ENCODE data around the gene BRD8.

Gene BRD8, protein sequence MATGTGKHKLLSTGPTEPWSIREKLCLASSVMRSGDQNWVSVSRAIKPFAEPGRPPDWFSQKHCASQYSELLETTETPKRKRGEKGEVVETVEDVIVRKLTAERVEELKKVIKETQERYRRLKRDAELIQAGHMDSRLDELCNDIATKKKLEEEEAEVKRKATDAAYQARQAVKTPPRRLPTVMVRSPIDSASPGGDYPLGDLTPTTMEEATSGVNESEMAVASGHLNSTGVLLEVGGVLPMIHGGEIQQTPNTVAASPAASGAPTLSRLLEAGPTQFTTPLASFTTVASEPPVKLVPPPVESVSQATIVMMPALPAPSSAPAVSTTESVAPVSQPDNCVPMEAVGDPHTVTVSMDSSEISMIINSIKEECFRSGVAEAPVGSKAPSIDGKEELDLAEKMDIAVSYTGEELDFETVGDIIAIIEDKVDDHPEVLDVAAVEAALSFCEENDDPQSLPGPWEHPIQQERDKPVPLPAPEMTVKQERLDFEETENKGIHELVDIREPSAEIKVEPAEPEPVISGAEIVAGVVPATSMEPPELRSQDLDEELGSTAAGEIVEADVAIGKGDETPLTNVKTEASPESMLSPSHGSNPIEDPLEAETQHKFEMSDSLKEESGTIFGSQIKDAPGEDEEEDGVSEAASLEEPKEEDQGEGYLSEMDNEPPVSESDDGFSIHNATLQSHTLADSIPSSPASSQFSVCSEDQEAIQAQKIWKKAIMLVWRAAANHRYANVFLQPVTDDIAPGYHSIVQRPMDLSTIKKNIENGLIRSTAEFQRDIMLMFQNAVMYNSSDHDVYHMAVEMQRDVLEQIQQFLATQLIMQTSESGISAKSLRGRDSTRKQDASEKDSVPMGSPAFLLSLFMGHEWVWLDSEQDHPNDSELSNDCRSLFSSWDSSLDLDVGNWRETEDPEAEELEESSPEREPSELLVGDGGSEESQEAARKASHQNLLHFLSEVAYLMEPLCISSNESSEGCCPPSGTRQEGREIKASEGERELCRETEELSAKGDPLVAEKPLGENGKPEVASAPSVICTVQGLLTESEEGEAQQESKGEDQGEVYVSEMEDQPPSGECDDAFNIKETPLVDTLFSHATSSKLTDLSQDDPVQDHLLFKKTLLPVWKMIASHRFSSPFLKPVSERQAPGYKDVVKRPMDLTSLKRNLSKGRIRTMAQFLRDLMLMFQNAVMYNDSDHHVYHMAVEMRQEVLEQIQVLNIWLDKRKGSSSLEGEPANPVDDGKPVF

DNA sequence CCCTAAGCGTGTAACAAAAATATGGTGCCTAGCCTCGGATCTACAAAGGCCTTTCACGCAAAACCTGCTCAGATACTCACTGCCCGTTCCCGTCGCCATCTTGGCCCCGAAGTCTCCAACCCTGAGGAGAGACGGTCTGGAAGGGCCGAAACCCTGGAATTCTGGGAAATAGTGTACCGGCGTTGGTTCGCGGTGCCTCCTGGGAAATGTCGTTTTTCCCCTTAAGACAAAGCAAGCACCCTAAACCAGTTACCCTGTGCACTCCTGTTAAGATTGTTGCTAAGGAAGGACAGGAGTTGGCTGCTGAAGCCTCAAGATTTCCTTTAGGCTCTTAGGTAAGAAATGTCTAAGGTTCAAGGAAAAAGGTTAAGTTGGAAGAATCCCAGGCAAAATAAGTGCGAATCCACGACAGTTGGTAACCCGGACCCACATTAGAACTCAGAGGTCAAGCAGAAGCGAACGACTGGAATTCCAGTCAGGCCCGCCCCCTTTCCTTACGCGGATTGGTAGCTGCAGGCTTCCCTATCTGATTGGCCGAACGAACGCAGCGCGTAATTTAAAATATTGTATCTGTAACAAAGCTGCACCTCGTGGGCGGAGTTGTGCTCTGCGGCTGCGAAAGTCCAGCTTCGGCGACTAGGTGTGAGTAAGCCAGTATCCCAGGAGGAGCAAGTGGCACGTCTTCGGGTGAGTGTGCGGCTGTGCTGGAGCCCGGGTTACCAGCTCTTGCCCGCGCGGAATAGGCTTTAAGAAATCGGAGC, at the start of gene BRD8, which contains the start of gene KIF20A:
TSS of gene BRD8 (minus strand) at position 115 of the 761 bp plus-strand sequence. CDS start at position 99, 16 bp downstream.
TSS of gene KIF20A (plus strand) at position 597 of the 761 bp plus-strand sequence. CDS start 569 bp downstream, outside the sequence.
- TF ChIP-seq, protein P1, sequence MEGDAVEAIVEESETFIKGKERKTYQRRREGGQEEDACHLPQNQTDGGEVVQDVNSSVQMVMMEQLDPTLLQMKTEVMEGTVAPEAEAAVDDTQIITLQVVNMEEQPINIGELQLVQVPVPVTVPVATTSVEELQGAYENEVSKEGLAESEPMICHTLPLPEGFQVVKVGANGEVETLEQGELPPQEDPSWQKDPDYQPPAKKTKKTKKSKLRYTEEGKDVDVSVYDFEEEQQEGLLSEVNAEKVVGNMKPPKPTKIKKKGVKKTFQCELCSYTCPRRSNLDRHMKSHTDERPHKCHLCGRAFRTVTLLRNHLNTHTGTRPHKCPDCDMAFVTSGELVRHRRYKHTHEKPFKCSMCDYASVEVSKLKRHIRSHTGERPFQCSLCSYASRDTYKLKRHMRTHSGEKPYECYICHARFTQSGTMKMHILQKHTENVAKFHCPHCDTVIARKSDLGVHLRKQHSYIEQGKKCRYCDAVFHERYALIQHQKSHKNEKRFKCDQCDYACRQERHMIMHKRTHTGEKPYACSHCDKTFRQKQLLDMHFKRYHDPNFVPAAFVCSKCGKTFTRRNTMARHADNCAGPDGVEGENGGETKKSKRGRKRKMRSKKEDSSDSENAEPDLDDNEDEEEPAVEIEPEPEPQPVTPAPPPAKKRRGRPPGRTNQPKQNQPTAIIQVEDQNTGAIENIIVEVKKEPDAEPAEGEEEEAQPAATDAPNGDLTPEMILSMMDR (IDR thresholded peaks at IDR 0.05; ENCODE audit: extremely low read depth, missing control alignments), result no peak
- peak; percentile 89 for DNase-seq (ENCODE audit: low spot score)

GRCh38 chr5:138226910-138227309, 48.5 kb upstream of the BRD8 start:
- no peak for DNase-seq (ENCODE audit: low spot score)
- TF ChIP-seq, protein P1 (IDR thresholded peaks at IDR 0.05; ENCODE audit: extremely low read depth, missing control alignments), result no peak

DNA sequence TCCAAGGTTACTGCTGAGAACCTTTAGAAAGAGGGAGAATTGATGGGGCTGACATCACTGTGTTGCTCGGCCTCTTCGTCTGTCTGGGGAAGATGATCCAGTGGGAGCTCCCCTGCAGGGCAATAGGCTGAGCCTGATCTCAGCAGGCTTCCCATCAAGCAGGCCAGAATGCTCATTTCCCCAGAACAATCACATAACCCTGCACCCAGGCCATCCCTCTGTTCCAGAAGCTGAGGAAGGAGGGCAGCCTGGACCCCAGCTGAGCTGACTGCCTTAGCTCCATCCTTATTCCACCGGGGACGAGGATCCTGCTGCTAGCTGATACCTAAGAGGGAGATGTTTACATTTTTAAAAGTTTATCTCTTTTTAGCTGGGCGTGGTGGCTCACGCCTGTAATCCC, 46.3 kb upstream of the BRD8 start:
- DNase-seq (ENCODE audit: low spot score), result no peak
- TF ChIP-seq, protein P1 (IDR thresholded peaks at IDR 0.05; ENCODE audit: extremely low read depth, missing control alignments), result no peak

DNA sequence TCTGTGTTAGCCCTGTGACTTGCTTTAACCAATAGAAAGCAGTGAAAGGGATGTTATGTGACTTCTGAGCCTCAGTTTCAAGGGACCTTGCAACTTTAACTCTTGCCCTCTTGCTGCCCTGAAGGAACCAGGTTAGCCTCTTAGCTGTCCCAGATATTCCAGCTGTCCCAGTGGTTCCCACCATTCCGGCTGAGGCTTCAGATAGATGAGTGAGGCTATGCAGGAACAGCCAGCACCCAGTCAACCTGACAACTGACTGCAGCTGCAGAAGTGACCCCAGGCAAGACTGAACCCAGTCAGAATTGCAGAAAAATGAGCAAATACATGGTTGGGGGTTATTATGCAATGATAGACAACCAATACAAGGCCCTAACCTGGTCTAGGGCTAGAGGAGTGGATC, 45.1 kb upstream of the BRD8 start:
- TF ChIP-seq, protein P1 (IDR thresholded peaks at IDR 0.05; ENCODE audit: extremely low read depth, missing control alignments), result no peak
- no peak for DNase-seq (ENCODE audit: low spot score)

GRCh38 chr5:138216799-138217198, 38.4 kb upstream of the BRD8 start:
- no peak for DNase-seq (ENCODE audit: low spot score)
- TF ChIP-seq, protein P1 (IDR thresholded peaks at IDR 0.05; ENCODE audit: extremely low read depth, missing control alignments), result no peak

DNA sequence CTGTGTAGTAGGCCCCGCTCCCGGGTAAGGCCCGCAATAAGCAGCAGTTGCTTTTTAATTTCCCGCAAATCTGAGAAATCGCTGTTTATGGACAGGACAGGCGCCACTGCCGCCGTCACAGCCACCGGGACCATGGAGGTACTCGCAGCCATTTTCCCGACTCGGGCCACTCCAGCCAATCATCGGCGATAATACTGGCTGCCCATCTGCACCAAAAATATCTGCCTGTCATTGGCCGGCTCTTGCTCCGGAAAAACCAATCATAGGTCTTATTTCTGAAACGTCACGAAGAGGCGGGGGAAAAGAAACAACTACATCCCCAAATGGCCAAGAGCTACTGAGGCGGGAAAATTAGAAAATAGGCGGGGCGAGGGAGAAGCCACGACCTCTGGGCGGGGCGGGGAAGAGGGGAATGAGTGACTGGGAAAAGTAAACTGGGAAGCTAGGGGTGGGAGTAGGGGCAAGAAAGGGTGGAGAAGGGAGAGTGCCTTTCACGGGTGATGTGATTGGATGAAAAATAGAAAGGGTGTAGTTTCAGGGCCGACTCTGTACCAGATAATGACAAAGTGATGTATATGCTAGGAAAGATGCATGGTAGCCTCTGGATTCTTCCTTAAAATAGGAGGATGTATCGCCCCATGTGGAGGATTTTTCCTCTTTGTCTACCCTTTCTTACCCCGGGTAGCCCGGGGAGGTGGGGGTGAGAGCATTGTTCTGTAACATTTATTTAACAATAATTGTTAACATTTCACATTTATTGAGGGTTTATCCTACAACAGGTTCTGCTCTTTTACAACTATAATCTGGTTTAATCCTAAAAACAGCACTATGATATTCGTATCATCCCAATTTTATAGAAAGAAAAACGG, 35.0 kb upstream of the BRD8 start, which contains the start of gene CDC23:
TSS of gene CDC23 (minus strand) at position 163 of the 869 bp plus-strand sequence. CDS start at position 152, 11 bp downstream.
- TF ChIP-seq, protein P1 (IDR thresholded peaks at IDR 0.05; ENCODE audit: extremely low read depth, missing control alignments), result no peak
- peak; percentile 96 for DNase-seq (ENCODE audit: low spot score)

Data from GM20000 (cell line).